NCI-H446 (cell line): ENCODE data around the gene C6orf120.

Experiments
- DNase-seq, 2 experiments: peaks; one replicate each; lab custom pipeline; 2025; lab: John Stamatoyannopoulos, UW

Gene C6orf120

DNA sequence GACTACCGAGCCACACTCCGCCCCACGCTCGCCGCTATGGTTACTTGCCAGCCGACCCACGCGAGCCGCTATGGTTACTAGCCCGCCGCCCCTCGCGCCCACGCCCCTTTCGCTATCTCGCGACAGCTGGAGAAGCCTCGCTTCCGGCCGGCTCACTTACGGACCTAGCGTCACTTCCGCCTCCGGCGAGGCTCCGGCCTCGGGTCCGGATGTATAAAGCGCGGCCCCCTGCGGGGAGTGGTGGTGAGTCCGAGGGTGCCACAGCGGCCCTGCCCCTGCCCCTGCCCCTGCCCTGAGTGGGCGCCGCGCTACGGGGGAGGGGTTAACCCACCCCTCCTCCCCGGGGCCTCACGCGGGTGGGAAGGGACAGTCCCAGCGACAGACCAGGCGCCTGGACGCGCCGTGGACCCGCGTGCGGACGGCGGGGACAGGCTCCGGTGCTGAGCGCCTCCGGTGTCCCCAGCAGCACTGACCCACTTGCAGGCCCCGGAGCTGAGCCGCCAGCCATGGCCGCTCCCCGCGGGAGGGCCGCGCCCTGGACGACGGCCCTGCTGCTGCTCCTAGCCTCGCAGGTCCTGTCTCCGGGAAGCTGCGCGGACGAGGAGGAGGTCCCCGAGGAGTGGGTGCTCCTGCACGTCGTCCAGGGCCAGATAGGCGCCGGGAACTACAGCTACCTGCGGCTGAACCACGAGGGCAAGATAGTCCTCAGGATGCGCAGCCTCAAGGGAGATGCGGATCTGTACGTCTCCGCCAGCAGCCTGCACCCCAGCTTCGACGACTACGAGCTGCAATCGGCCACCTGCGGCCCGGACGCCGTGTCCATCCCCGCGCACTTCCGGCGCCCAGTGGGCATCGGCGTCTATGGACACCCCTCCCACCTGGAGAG is at the start of gene C6orf120, which contains the start of gene WDR27:
C6orf120 (plus strand) TSS at position 173 of the 886 bp plus-strand sequence; CDS start at position 507, 334 bp downstream.
WDR27 (minus strand) TSS at position 76 of the 886 bp plus-strand sequence. CDS start 13,024 bp downstream, outside the sequence.
- peak; percentile 79 to 95 for DNase-seq

DNA sequence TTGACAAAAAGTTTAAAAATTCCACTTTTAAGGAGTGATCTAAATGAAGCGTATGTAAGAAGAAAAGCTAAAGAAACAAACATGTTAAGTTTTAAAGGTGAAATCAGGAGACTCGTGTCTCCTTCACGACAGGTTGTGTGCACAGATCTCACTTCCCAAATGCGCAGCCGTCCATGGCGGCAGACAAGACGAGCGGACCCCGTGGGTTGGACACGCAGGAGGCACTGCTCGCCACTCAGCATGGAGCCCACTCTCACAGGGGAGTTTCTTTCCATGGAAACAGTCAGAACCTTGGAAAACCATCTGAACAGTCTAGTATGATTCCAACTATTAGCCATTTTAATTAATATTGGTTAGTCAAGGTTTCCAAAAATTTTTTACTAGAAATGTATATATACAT is 49.0 kb upstream of the C6orf120 start:
- no peak for DNase-seq

DNA sequence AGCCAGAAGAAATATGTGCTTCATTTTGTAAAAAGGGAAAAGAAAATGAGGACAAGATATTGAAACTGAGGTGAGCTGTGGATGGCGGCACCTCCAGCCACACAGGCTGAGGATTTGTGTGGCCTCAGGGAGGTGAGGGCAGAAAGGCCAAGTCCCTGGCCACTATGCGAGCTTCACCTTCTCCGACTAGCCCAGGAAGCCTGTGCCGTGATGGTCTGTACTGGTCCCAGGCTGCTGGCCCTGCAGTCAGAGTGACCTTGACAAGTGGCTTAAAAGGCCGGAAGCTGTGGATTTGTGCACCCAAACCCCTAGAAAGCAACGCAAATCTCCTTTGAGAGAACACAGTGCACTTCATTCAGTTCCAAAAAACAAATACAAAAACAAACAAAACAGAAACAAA is 48.2 kb upstream of the C6orf120 start:
- DNase-seq, result no peak

DNA sequence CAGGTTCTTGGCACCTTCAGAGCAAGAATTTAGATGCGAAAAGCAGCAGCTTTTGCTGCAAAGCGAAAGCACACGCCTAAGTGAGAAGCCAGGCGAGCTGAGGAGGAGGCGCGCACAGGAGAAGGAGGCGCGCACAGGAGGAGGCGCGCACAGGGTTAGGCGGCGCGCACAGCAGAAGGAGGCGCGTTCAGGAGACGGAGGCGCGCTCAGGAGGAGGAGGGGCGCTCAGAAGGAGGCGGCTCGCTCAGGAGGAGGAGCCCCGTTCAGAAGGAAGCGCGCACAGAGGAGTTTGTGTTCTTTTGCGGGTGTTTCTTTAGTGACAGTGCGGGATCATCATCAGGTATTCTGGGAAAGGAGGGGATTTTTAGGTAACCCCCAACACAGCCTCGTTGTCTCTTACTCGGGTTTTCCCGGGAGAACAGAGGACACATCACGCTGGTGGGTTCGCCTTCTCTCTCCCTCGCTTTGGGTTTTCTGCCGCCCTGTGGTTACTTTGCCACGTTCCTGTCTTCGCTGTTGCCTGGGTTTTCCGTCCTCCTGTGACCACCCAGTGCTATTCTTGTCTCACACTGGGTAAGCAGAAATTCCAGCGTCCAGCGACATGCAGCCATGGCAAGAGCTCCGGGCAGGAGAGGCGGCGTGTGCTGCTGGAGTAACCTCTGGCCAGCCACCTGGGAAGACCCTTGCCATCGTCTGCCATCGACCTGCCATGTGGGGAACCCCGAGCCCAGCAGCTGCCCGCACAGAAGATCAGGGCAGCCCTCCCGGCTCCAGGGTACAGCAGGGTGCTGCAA is 47.1 kb upstream of the C6orf120 start:
- DNase-seq, result no peak

DNA sequence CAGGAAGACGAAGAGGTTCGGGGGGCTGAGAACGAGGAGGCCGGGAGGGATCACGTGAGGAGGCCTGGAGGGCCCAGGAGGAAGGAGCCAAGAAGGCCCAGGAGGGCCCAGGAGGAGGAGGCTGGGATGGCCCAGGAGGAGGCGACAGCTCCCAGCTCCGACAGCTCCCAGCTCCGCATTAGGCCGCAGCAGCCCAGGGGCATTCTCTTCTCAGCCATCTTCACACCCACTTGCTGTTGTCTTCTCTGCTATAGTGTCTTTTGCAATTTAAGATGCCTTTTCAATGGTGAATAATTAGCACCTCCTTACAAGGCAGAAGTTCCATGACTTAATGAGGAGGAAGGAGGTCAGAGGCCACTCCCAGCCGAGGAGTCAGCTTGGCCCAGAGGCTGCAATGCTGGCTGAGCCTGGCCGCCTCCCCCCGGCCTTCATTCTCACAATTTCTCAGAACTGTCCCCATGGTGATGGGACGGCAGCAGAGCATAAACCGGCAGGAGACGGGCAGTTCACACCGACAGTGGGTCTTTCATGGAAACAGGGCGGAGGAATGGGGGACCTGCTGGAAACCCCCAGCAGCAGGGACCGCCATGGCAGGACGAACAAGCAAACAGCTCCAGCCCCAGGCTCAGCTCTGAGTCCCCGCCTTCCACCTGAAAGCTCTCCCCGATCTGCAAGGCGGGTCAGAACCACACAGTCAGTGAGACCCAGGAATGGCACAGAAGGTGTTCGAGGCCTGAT is 45.2 kb upstream of the C6orf120 start:
- no peak for DNase-seq

DNA sequence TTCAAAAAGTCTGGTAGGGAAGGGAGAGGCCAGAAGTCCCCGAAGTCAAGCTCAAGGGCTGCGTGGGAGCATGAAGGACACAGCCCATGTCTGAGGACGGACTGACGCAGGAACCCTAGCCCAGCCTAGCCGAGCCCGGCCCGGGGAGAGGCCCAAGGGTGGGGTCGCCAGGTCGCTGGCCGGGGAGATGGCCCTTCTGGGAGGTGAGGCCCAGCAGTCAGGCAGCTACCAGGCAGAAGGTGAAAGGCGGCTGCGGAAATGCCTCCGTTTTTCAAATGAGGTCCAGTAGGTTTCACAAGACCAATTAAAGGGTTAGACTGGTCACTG is 44.7 kb upstream of the C6orf120 start:
- DNase-seq, result no peak

DNA sequence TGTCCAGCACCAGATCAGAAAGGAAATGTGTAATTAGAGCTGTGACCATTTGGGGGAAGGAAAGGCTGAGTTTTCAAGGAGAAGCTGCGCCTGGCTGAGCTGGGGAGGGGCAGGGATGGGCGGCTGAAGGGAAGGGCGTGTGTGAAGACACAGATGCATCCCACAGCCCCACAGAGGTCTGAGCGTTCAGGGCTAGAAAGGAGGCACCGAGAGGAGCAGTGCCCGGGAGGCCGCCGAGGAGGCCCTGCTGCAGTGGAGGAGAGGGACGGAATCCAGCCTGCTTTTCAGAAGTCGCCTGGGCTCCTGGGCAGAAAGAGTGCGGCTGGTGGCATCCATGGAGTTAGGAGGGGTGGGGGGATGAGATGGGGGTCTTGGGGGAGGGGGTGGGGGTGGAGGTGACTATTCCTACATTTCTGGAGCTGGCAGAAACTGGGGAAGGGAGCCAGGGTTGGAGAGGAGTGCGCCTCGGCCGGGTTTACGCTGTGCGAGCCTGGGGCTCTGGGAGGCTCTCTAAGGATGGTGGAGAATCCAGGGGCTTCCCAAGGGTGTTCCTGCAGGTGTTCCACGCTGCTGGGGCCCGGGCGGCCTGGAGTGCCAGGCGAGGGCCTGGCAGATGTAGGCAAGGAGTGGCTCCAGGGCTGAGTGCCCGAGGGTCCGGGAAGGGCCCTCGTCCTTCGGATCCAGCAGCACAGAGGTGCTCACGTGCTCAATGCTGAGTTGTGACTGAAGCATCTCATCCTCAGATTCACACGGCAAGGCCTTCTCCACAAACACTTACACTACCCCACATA is 41.9 kb upstream of the C6orf120 start:
- DNase-seq, result no peak

DNA sequence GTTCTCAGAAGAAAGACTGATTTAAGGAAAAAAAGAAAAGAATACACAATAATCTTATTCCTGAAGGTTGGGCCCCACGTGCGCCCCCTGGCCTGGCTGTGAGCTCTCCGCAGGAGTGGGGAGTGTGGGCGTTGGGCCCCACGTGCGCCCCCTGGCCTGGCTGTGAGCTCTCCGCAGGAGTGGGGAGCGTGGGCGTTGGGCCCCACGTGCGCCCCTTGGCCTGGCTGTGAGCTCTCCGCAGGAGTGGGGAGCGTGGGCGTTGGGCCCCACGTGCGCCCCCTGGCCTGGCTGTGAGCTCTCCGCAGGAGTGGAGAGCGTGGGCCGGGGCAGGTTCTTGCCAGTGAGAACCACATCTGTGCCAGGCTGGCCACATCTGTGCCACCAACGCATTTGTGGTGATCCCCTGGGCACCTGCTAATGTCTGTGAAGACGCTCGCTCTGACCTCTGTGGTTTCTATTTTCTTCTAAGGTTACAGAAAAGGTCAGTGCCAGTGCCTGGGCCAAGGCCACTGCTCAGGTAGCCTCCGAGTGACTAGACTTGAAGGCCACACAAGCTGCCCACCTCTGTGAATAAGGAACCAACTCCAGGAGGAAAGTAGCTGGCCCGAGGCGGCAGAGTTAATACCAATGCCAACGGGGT is 41.1 kb upstream of the C6orf120 start:
- DNase-seq, result no peak

DNA sequence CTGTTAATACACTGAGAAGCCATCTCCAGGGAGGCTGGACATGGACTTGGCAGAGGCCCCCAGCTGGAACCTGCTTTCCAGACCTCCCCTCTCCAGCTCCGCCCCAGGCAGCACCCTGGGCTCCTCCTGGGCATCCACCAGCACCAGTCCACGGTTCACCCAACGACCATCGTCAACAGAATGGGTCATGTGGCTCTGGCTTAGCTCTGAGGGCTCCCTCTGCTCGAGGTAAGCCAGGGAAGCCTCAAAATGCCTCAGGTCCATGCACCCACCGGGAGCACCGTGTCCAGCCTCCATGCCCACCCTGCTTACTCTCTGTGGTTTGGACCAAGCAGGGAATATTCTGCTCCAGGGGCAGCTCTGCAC is 40.6 kb upstream of the C6orf120 start:
- no peak for DNase-seq

DNA sequence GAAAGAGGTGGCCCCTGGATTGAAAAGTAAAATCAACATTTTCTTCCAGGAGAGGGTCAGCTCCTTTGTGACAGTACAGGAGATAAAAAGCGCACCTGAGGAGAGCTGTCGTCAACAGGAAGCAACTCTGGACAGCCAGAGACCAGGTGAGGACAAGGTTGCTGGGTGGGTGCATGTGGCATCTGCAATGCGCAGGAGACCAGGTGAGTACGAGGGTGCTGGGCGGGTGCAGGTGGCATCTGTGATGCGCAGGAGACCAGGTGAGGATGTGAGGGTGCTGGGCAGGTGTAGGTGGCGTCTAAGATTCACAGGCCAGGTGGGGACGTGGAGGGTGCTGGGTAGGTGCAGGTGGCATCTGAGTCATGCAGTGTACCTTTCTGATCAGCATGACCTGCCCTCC is 38.5 kb upstream of the C6orf120 start:
- no peak for DNase-seq

DNA sequence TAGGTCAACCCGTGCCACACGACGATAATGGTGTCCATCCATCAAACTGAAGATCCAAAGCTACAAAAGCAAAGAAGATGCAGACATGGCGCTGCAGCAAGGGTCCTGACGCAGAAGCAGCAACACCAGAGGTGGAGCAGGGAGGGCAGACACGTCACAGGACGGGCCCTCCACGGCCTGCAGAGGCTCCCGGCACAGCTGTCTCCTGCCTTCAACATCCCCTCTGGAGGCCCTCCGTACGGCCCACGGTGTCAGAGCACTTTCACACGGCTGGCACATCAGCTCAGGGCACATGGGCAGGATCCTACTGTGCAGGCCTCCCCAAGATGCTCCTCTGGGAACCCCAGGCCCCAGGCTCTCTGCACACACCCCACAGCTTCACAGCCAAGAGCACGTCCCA is 37.7 kb upstream of the C6orf120 start:
- no peak for DNase-seq

DNA sequence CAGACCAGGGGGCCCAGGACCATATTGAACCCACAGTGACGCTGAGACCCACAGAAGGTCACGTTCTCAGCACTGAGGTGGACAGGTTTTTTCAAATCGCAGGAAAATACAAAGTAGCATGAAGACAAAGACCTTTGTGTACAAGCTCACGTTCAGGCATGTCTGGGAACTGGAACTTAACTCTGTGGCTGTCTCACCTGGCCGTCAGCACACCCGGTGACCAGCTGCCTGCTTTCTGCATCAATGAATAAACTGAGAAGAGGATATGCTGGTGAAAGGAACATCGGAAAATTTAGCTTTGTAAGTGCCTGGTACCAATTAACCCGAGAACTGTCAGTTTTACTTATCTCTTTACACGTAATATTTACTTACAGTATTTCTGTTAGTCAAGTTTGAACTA is 36.6 kb upstream of the C6orf120 start:
- no peak for DNase-seq

DNA sequence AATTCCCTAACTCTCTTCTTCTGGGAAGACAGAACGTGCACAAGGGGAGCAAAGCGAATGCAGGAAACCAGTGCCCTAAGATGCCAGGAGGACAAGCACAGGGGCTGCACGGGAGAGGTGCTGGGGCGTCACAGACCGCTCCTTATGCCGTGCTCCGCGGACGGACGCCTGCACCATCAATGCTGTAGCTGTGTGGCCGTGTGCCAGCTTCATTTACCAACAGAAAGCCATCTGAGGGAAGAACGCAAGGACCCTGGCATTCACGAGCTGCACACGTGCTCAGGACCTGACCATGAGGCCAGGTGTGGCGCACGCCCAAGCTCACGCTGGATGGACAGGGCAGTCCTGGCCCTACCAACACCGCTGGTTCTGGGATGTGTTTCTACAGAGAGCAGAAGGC is 35.5 kb upstream of the C6orf120 start:
- DNase-seq, result no peak

DNA sequence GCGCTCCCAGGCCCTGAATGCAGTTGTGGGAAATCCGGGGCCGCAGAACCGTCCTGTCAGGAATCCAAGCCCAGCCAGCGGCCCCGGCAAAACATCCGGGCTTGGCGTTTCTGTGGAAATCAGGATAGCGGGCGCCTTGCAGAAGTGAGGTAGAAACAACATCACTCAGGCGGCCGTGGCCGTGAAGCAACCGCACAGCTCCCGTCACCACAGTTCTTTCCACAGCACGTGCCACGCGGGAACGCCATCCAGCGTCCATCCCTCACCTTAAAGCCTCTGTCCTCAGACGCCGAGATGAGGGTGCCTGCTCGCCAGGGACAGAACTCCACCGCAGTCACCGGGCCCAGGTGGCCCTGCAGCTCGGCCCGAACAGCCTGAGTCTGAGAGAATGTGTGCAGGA is 34.2 kb upstream of the C6orf120 start:
- no peak for DNase-seq

DNA sequence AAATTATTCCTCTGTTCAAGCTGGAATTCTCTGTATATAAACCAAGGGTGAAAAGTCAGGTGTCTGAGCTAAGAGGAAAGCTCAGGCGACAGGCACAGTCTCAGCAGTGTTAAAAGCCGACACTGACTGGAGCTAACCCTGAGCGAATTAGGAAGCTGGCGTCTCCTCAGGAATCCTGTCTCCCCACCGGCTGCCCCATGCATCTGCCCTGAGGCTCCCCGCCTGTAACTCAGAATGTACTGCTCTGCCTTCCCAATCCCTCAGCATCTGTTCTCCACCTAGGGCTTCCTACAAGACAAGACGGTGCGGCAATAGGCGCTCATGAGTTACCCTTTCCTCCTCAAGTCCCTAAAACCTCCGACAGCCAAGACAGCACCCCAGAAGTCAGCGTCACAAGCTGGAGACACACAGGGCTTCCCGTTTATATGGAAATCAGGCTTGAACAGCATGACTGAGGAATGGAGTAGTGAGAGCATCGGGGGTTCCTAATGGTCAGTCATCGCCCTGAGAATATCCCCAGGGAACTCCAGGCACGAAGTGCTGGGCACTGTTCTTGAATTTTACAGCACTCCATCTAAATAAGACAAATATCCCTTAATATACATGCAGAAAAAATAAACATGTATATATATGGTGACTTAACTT is 33.6 kb upstream of the C6orf120 start:
- DNase-seq, result no peak

DNA sequence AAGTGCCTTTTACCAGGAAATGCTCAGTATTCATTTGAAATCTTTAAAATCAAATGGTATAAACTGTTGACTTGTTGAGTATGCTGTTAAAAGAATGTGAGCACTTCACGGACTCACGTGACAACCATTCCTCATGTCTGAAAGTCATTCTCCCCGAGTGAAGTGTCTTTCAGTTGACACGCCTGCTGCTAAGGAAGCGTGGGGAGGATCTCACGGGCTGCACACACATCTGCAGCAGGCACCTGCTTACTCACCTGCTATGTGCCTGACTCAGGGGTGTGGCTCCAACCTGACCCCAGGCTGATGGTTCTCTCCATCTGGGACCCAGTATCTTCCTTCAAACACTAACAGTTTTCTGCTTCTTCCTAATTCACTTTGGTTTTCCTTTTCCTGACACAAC is 32.8 kb upstream of the C6orf120 start:
- DNase-seq, result no peak

DNA sequence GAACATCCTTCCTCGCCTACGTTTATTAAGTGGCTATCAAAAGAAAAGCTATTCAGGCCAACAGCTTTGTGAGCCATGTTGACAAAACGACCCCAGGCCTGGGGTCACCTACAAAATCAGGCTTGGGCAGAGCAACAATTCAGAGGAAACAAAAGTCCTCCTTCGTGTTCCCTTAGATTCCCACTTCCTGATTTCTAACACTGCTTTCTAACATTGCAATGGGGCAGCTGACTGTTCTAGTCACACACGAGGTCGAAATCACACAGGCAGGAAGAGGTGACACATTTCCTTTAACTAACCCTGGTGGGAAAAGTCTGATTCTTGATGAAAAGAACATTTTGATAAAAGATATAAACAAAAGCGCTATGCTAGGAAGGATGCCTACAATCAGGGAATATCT is 32.0 kb upstream of the C6orf120 start:
- DNase-seq, result no peak

DNA sequence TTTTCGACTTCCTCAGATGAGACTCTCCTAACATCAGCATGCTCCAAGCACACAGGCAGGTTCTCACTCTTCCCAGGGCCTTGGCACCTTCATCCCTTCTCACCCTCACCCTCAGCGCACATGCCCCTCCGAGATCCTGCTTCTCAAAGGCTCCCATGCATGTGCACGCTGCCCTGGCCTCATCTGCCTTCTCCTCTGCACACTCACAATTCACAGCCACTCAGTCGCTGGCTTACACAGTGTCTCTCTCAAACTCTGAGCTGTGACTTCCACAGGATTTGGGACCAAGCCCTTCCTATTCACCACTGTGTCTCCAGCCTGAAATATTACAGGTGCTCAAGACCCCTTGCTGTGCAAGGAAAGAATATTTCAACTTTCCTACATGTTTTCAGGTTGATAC is 30.4 kb upstream of the C6orf120 start:
- DNase-seq, result no peak

DNA sequence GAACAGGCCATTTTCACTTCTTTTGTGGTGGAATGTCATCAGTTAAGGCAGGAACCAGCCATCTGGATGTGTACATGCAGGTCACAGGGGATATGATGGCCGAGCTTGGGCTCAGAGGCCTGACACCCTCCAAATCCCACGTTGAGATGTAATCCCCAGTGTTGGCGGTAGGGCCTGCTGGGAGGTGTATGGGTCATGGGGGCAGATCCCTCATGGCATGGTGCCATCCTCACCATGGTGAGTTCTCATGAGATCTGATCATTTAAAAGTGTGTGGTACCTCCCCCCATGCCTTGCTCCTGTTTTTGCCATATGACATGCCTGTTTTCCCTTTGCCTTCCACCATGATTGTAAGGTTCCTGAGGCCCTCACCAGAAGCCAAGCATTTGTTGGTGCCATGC is 26.9 kb upstream of the C6orf120 start:
- no peak for DNase-seq

DNA sequence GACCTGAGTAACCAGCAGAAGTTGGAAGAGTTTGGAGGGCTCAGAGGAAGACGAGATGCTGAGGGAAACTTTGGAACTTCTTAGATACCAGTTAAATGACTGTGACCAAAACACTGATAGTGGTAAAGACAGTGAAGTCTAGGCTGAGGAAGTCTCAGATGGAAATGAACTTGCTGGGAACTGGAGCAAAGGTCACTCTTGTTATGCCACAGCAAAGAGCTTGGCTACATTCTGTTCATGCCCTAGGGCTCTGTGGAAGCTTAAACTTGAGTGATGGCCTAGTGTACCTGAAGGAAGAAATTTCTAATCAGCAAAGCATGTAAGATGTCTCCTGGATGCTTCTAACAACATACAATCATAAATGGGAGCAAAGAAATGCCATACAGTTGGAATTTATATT is 24.8 kb upstream of the C6orf120 start:
- no peak for DNase-seq

DNA sequence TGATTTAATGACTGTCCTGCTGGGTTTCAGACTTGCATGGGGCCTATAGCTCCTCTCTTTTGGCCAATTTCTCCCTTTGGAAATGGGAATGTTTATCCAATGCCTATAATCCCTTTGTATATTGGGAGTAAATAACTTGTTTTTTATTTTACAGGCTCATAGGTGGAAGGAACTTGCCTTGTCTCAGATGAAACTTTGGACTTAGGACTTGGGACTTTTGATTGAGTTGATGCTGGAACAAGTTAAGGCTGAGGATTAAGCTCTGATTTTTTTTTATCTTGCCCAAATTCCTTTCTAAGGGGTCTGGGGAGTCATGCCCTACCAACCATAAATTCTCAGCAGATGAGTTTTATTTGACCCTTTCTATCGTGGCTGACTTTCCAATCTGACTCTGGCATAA is 23.6 kb upstream of the C6orf120 start:
- no peak for DNase-seq
